Sigmoid colon (tissue), 7 donors: ENCODE data around the gene TANK. TPM values are rescaled to one million over a fixed set of nuclear protein-coding genes. Genes with fewer than 3 reads are reported as not detected.
"Not testable (repeated sequence)": the region's sequence is repeated elsewhere in the genome, so short reads cannot be mapped to it uniquely, and the experiment has no call there.

Source experiments
- DNase-seq: peaks from one replicate; pipeline ENCODE4 v3.0.0-alpha.2; 2019
- H3K27ac ChIP-seq, 4 donors: fragments of 200-600 bp; sonication (generic); one replicate each; pipeline ENCODE4 v1.5.1; 2016 to 2019; ENCODE audit warnings: mild to moderate bottlenecking in 1 of 4
- H3K27me3 ChIP-seq, 3 donors: fragments of 200-600 bp; sonication (generic); one replicate each; pipeline ENCODE4 v1.5.1; 2019; ENCODE audit warnings: mild to moderate bottlenecking in 1 of 3
- H3K36me3 ChIP-seq, 4 donors: fragments of 200-600 bp; sonication (generic); one replicate each; pipeline ENCODE4 v1.5.1; 2016 to 2019
- H3K4me1 ChIP-seq, 4 donors: fragments of 200-600 bp; sonication (generic); one replicate each; pipeline ENCODE4 v1.5.1; 2017 to 2019
- H3K4me3 ChIP-seq, 4 donors: fragments of 200-600 bp; sonication (generic); one replicate each; pipeline ENCODE4 v1.5.1; 2017 to 2019; ENCODE audit warnings: mild to moderate bottlenecking in 2 of 4, moderate library complexity in 1 of 4
- H3K9me3 ChIP-seq, 4 donors: fragments of 200-600 bp in 3 of 4; sonication (generic) in 3 of 4; one replicate each; pipeline versions ENCODE4 v1.5.1 to v1.6.1; 2013 to 2019
- CTCF ChIP-seq, 4 experiments: fragments of 450-650 bp in 3 of 4; fragments of 200-600 bp in 1 of 4; IDR thresholded peaks; one replicate each; pipeline ENCODE4 v1.5.1; 2016 to 2019; ENCODE audit warnings: antibody characterized with exemption in 4 of 4, mild to moderate bottlenecking in 3 of 4, moderate library complexity in 2 of 4
- EP300 ChIP-seq, 4 donors: sonication (generic); formaldehyde crosslinking; IDR thresholded peaks; one replicate each; pipeline ENCODE4 v1.6.1; 2017; ENCODE audit warnings: antibody characterized with exemption in 4 of 4
- POLR2A ChIP-seq, 2 donors: fragments of 450-650 bp; IDR thresholded peaks; one replicate each; pipeline ENCODE4 v1.6.1; 2016; ENCODE audit warnings: antibody characterized with exemption in 2 of 2, mild to moderate bottlenecking in 2 of 2, moderate library complexity in 2 of 2
- POLR2AphosphoS5 ChIP-seq, 4 donors: sonication (generic); formaldehyde crosslinking; IDR thresholded peaks; one replicate each; pipeline ENCODE4 v1.6.1; 2017; ENCODE audit warnings: antibody characterized with exemption in 4 of 4
- WGBS, 2 donors: extraction: QIAGEN DNeasy Blood & Tissue Kit; methylation state at CpG; one replicate each; pipeline ENCODE4 v1.1.7; 2013; 5-methylcytosine and 5-hydroxymethylcytosine counted together
- intact Hi-C: fragments of 100-400 bp; cut with DNase I; formaldehyde crosslinking; loops from one replicate; pipeline ENCODE4 v1.15.1; 2023
- polyA plus RNA-seq, 3 donors: library from polyadenylated mRNA; stranded (reverse); fragments of 200-250 nt; gene quantifications; one replicate each; pipeline ENCODE4 v1.2.3, GENCODE V29; 2013
- total RNA-seq, 4 donors: library from RNA; depleted of rRNA; stranded (reverse); fragments of >200 nt; gene quantifications; one replicate each; pipeline ENCODE4 v1.1.0, GENCODE V29; 2016
- donor health status: healthy with polysubstance abuse.
- donor health status: Bipolar disorder and iron deficiency.
- donor health status: healthy.

Gene TANK
- total and polyA plus RNA-seq, 7 donors = 35.2 to 82.8 (median 52.9) TPM

- Histone ChIP-seq H3K9me3 (no peaks in the 10 kb centered on the region), H3K27me3 (peaks cover 0 to 39% (median 7%) of the 10 kb centered on the region in 3 donors), H3K27ac (no peak overlapping the region), H3K36me3 (no peaks in the 10 kb centered on the region), H3K4me1 (peaks cover 0 to 2% (median 0%) of the 10 kb centered on the region in 4 donors), H3K4me3 (no peak overlapping the region)
- no peak for DNase-seq
- WGBS, 2 donors = 71 to 82% methylated on average over 5 of the region's 5 CpGs
- intact Hi-C loops = no loop called here
- no peak for TF ChIP-seq POLR2AphosphoS5 (IDR thresholded peaks at IDR 0.05)
- TF ChIP-seq CTCF (IDR thresholded peaks at IDR 0.05) = no peak
Observed at GRCh38 chr2:161243905-161244304, 83.7 kb downstream of the TANK start.

- intact Hi-C loops = not testable (repeated sequence)
Observed at GRCh38 chr2:161244387-161245260, 84.4 kb downstream of the TANK start.

GRCh38 chr2:161245261-161245553 is 85.0 kb downstream of the TANK start:
- no peaks in the 10 kb centered on the region for H3K36me3 ChIP-seq
- no peaks in the 10 kb centered on the region for H3K9me3 ChIP-seq
- TF ChIP-seq POLR2AphosphoS5 (IDR thresholded peaks at IDR 0.05) = no peak
- TF ChIP-seq POLR2A (IDR thresholded peaks at IDR 0.05) = no peak
- no peak for TF ChIP-seq CTCF (IDR thresholded peaks at IDR 0.05)
- TF ChIP-seq EP300 (IDR thresholded peaks at IDR 0.05) = no peak
- 23 to 33% methylated on average over 5 of the region's 5 CpGs for WGBS, 2 donors
- intact Hi-C loops = no loop called here
- DNase-seq = no peak
- peaks cover 0 to 47% (median 7%) of the 10 kb centered on the region in 3 donors for H3K27me3 ChIP-seq
- H3K27ac ChIP-seq = no peak overlapping the region
- H3K4me3 ChIP-seq = peak overlapping the region in 1 of 4 donors; percentile 12
- no peaks in the 10 kb centered on the region for H3K4me1 ChIP-seq

More at GRCh38 chr2:161244387-161245260, 84.4 kb downstream of the TANK start:
- not testable (repeated sequence) for DNase-seq, H3K36me3 ChIP-seq, H3K9me3 ChIP-seq, H3K27ac ChIP-seq, H3K4me1 ChIP-seq
- Histone ChIP-seq H3K4me3 (peak overlapping the region in 2 of 4 donors; percentile 12 to 15), H3K27me3 (peaks cover 0 to 47% (median 7%) of the 10 kb centered on the region in 3 donors)
- WGBS, 2 donors = 10 to 15% methylated on average over 45 to 50 of the region's 53 CpGs

- Histone ChIP-seq H3K36me3 (no peaks in the 10 kb centered on the region), H3K9me3 (no peaks in the 10 kb centered on the region), H3K27me3 (peaks cover 0 to 47% (median 7%) of the 10 kb centered on the region in 3 donors), H3K4me3 (no peak overlapping the region), H3K27ac (no peak overlapping the region), H3K4me1 (no peaks in the 10 kb centered on the region)
- no peak for TF ChIP-seq POLR2AphosphoS5 (IDR thresholded peaks at IDR 0.05)
- TF ChIP-seq CTCF (IDR thresholded peaks at IDR 0.05) = no peak
- no peak for TF ChIP-seq POLR2A (IDR thresholded peaks at IDR 0.05)
- no peak for TF ChIP-seq EP300 (IDR thresholded peaks at IDR 0.05)
- intact Hi-C loops = no loop called here
- 59 to 72% methylated on average over 2 of the region's 2 CpGs for WGBS, 2 donors
- DNase-seq = no peak
Observed at GRCh38 chr2:161245671-161246070, 85.4 kb downstream of the TANK start.

GRCh38 chr2:161246281-161246680 is 86.1 kb downstream of the TANK start:
- Histone ChIP-seq H3K27me3 (peaks cover 0 to 47% (median 7%) of the 10 kb centered on the region in 3 donors), H3K4me3 (no peak overlapping the region), H3K9me3 (no peaks in the 10 kb centered on the region), H3K36me3 (no peaks in the 10 kb centered on the region), H3K27ac (no peak overlapping the region), H3K4me1 (no peaks in the 10 kb centered on the region)
- WGBS, 2 donors = 70 to 84% methylated on average over 5 of the region's 5 CpGs
- DNase-seq = no peak
- TF ChIP-seq POLR2A (IDR thresholded peaks at IDR 0.05) (no peak), CTCF (IDR thresholded peaks at IDR 0.05) (no peak), EP300 (IDR thresholded peaks at IDR 0.05) (no peak), POLR2AphosphoS5 (IDR thresholded peaks at IDR 0.05) (no peak)
- intact Hi-C loops = no loop called here
